Measurements from ENCODE around the gene SENP8.
"Not testable (repeated sequence)": the region's sequence is repeated elsewhere in the genome, so short reads cannot be mapped to it uniquely, and the experiment has no call there.

The SENP8 gene

GRCh38 chr15:72118017-72118978 lies at the start of gene SENP8, which contains the start of gene MYO9A:
Gene SENP8, plus strand, starts transcription at chr15:72118403. Its CDS starts 21,221 bp downstream, at chr15:72139624.
Gene MYO9A, minus strand, starts transcription at chr15:72118150. Its CDS starts 71,587 bp downstream, at chr15:72046563.
- FAIRE-seq (peak; percentile 97), DNase-seq (ENCODE audit: extremely low spot score, insufficient read length, low read depth) (peak; percentile 89)

GRCh38 chr15:72068856-72069255 lies 49.3 kb upstream of the SENP8 start:
- DNase-seq (ENCODE audit: extremely low spot score, insufficient read length, low read depth), result no peak
- FAIRE-seq, result no peak

GRCh38 chr15:72070817-72071447 lies 47.3 kb upstream of the SENP8 start:
- DNase-seq (ENCODE audit: extremely low spot score, insufficient read length, low read depth) (no peak), FAIRE-seq (no peak)

- FAIRE-seq; DNase-seq (ENCODE audit: extremely low spot score, insufficient read length, low read depth): not testable (repeated sequence)
Measured at GRCh38 chr15:72071448-72071825, 46.8 kb upstream of the SENP8 start.

- FAIRE-seq, result no peak
- no peak for DNase-seq (ENCODE audit: extremely low spot score, insufficient read length, low read depth)
Measured at GRCh38 chr15:72074335-72075060, 43.7 kb upstream of the SENP8 start.

GRCh38 chr15:72077950-72078349 lies 40.3 kb upstream of the SENP8 start:
- FAIRE-seq, result peak; percentile 5
- DNase-seq (ENCODE audit: extremely low spot score, insufficient read length, low read depth), result no peak

GRCh38 chr15:72078887-72079286 lies 39.3 kb upstream of the SENP8 start:
- DNase-seq (ENCODE audit: extremely low spot score, insufficient read length, low read depth) (peak; percentile 2), FAIRE-seq (peak; percentile 89)

GRCh38 chr15:72082176-72082575 lies 36.0 kb upstream of the SENP8 start:
- FAIRE-seq (no peak), DNase-seq (ENCODE audit: extremely low spot score, insufficient read length, low read depth) (no peak)

- FAIRE-seq (no peak), DNase-seq (ENCODE audit: extremely low spot score, insufficient read length, low read depth) (no peak)
Measured at GRCh38 chr15:72086010-72086697, 32.0 kb upstream of the SENP8 start.

- FAIRE-seq (no peak), DNase-seq (ENCODE audit: extremely low spot score, insufficient read length, low read depth) (no peak)
Measured at GRCh38 chr15:72086920-72087648, 31.1 kb upstream of the SENP8 start.

GRCh38 chr15:72092006-72092405 lies 26.2 kb upstream of the SENP8 start:
- FAIRE-seq (no peak), DNase-seq (ENCODE audit: extremely low spot score, insufficient read length, low read depth) (no peak)

- no peak for FAIRE-seq
- no peak for DNase-seq (ENCODE audit: extremely low spot score, insufficient read length, low read depth)
Measured at GRCh38 chr15:72092691-72093090, 25.5 kb upstream of the SENP8 start.

GRCh38 chr15:72096796-72097195 lies 21.4 kb upstream of the SENP8 start:
- FAIRE-seq (no peak), DNase-seq (ENCODE audit: extremely low spot score, insufficient read length, low read depth) (no peak)

- DNase-seq (ENCODE audit: extremely low spot score, insufficient read length, low read depth) (no peak), FAIRE-seq (no peak)
Measured at GRCh38 chr15:72098040-72098439, 20.2 kb upstream of the SENP8 start.

- FAIRE-seq (no peak), DNase-seq (ENCODE audit: extremely low spot score, insufficient read length, low read depth) (no peak)
Measured at GRCh38 chr15:72099155-72099554, 19.0 kb upstream of the SENP8 start.

GRCh38 chr15:72100551-72100950 lies 17.7 kb upstream of the SENP8 start:
- not testable (repeated sequence) for FAIRE-seq; DNase-seq (ENCODE audit: extremely low spot score, insufficient read length, low read depth)

GRCh38 chr15:72105111-72105510 lies 13.1 kb upstream of the SENP8 start:
- no peak for FAIRE-seq
- DNase-seq (ENCODE audit: extremely low spot score, insufficient read length, low read depth), result no peak

- FAIRE-seq (no peak), DNase-seq (ENCODE audit: extremely low spot score, insufficient read length, low read depth) (no peak)
Measured at GRCh38 chr15:72106068-72106467, 12.1 kb upstream of the SENP8 start.

- DNase-seq (ENCODE audit: extremely low spot score, insufficient read length, low read depth) (no peak), FAIRE-seq (no peak)
Measured at GRCh38 chr15:72110355-72110754, 7.8 kb upstream of the SENP8 start.

All from GM18507 (cell line).